Measurements from ENCODE around the gene PCDH10. TPM values are rescaled to one million over a fixed set of nuclear protein-coding genes. Genes with fewer than 3 reads are reported as not detected.
A peak's percentile ranks its signal among the peaks of the same experiment; 100 is the strongest.

The PCDH10 gene
- total and polyA plus RNA-seq, 2 of the 4 experiments (the other 2 are of a cell fraction): 0.90 to 2.0 TPM

DNA sequence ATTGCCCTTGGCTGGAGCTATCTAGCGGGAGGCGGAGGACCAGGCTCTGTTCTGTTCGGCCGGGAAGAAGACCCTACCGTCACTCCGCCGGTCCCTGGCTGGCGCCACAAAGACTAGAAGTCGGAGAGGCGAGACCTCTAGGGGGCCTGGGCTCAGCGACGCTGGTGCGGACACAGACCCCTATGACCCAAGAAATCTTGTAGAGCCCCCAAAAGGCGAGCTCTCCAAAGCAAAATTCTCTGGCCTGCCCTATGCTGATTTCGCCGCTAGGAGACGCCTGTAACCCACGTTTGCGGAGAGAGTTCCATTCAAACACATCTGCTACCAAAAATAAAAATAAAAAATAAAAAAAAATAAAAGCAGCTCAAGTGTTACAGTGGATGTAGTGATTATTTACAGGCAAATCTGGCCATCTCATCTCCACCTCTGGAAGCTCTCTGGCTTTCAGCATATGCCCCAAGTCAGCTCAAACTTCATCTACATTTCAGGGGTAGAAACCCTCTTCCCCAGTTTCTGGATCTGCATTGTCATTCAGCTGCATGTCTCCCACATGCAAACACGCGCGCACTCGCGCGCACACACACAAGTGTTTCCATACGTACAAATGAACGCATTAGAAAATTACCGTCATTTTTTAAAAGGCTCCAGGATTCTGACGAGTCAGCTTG, 2.4 kb upstream of the PCDH10 start:
- Histone ChIP-seq H4K5ac (ENCODE audit: low read depth, low read length) (no peak overlapping the region), H3K4me2 (ENCODE audit: low read depth, low read length) (peak overlapping the region; percentile 67), H3K9ac (ENCODE audit: low read depth, low read length) (peak overlapping the region; percentile 32; the same call in 1 of the 2 replicates), H3K4me3 (ENCODE audit: insufficient read depth, low read depth, low read length) (peak overlapping the region; percentile 29; the same call in 1 of the 2 replicates), H3K9me3 (ENCODE audit: control insufficient read depth, insufficient read depth, low read length) (no peaks in the 10 kb centered on the region), H2BK5ac (ENCODE audit: low read depth, low read length, poor library complexity, severe bottlenecking) (no peak overlapping the region), H2BK120ac (ENCODE audit: low read depth, low read length) (no peak overlapping the region), H3K18ac (ENCODE audit: low read depth, low read length) (no peak overlapping the region), H3K56ac (ENCODE audit: extremely low read depth, insufficient read depth, low read length) (no peak overlapping the region), H3K79me1 (ENCODE audit: low read depth in 1 of 2, low read length in 2 of 2) (no peaks in the 10 kb centered on the region), H2BK20ac (ENCODE audit: low read depth, low read length) (no peak overlapping the region), H3K4ac (ENCODE audit: low read depth, low read length) (no peak overlapping the region), H3K36me3 (ENCODE audit: control insufficient read depth, insufficient read depth, low read length) (no peaks in the 10 kb centered on the region), H3K23ac (ENCODE audit: low read depth, low read length) (no peak overlapping the region), H2AK5ac (ENCODE audit: low read depth, low read length) (no peak overlapping the region), H2AFZ (replicated peaks; ENCODE audit: low read length, poor library complexity) (peak overlapping the region; percentile 75), H4K8ac (ENCODE audit: low read depth in 2 of 2, low read length in 2 of 2) (no peak overlapping the region), H3K4me1 (ENCODE audit: control insufficient read depth, insufficient read depth, low read length) (peaks cover 2% of the 10 kb centered on the region; the same call in 1 of the 2 replicates), H3K14ac (replicated peaks; ENCODE audit: low read depth, low read length) (no peak overlapping the region), H3K27ac (ENCODE audit: insufficient read depth, low read length) (no peak overlapping the region), H3K9me1 (ENCODE audit: insufficient read depth, low read length) (no peaks in the 10 kb centered on the region), H3K27me3 (ENCODE audit: control insufficient read depth, insufficient read depth, low read length) (peaks cover 31% of the 10 kb centered on the region), H2BK15ac (ENCODE audit: low read depth, low read length) (no peak overlapping the region), H4K20me1 (ENCODE audit: insufficient read depth, low read length) (no peaks in the 10 kb centered on the region), H4K91ac (ENCODE audit: insufficient read depth, low read depth, low read length) (no peak overlapping the region), H2AK9ac (replicated peaks; ENCODE audit: low read depth, low read length, poor library complexity) (no peak overlapping the region)
- no TSS peak for BruUV-seq (replicated peaks)
- dilution Hi-C loops (cut with HindIII; ENCODE audit: low sequenced_read_pairs, unreplicated experiment): no loop called here
- CTCF ChIA-PET: interaction anchor here (0.7 to 1.5 kb wide), 11 partner anchors 8 to 696 kb away, joined by 3 to 8 read pairs (median 5); no protein-coding TSS in a partner anchor
- in situ Hi-C loops (cut with MboI; ENCODE audit: low sequenced_read_pairs): no loop called here
- WGBS, 2 experiments (ENCODE audit: extremely low coverage in 2 of 2, insufficient read length in 1 of 2): no CpG with 5 or more reads among the region's 29 CpGs
- POLR2A ChIA-PET (ENCODE audit: unreplicated experiment): interaction anchor here (0.6 kb wide), 1 partner anchor 18 kb away, joined by 4 read pairs; no protein-coding TSS in a partner anchor
- DNase-seq: peak; percentile 40
- intact Hi-C loops (cut with micrococcal nuclease): loop anchor here (2.0 to 10.0 kb wide), 3 partner anchors 338 to 1758 kb away; no protein-coding TSS in a partner anchor
- ATAC-seq (ENCODE audit: low read depth): peak; percentile 59
- TF ChIP-seq SMC3 (IDR thresholded peaks at IDR 0.05; ENCODE audit: low read depth, low read length) (peak; percentile 69), CEBPB (IDR thresholded peaks at IDR 0.05; ENCODE audit: low read depth, low read length) (no peak), MXI1 (IDR thresholded peaks at IDR 0.05; ENCODE audit: borderline replicate concordance, low read depth, low read length) (no peak), BHLHE40 (IDR thresholded peaks at IDR 0.05; ENCODE audit: low read depth, low read length) (no peak), RCOR1 (IDR thresholded peaks at IDR 0.05; ENCODE audit: insufficient replicate concordance, low read length) (no peak), NFE2L2 (IDR thresholded peaks at IDR 0.05; ENCODE audit: low read depth, low read length) (no peak), FOS (IDR thresholded peaks at IDR 0.05; ENCODE audit: low read depth, low read length) (no peak), RFX5 (IDR thresholded peaks at IDR 0.05; ENCODE audit: low read depth, low read length) (no peak), MAFK (IDR thresholded peaks at IDR 0.05; ENCODE audit: low read depth, low read length) (no peak), MAZ (IDR thresholded peaks at IDR 0.05; ENCODE audit: borderline replicate concordance, low read depth, low read length) (no peak), CHD1 (IDR thresholded peaks at IDR 0.05; ENCODE audit: low read depth, low read length) (no peak)
- TF ChIP-seq, protein P1, sequence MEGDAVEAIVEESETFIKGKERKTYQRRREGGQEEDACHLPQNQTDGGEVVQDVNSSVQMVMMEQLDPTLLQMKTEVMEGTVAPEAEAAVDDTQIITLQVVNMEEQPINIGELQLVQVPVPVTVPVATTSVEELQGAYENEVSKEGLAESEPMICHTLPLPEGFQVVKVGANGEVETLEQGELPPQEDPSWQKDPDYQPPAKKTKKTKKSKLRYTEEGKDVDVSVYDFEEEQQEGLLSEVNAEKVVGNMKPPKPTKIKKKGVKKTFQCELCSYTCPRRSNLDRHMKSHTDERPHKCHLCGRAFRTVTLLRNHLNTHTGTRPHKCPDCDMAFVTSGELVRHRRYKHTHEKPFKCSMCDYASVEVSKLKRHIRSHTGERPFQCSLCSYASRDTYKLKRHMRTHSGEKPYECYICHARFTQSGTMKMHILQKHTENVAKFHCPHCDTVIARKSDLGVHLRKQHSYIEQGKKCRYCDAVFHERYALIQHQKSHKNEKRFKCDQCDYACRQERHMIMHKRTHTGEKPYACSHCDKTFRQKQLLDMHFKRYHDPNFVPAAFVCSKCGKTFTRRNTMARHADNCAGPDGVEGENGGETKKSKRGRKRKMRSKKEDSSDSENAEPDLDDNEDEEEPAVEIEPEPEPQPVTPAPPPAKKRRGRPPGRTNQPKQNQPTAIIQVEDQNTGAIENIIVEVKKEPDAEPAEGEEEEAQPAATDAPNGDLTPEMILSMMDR (conservative IDR thresholded peaks at IDR 0.05; ENCODE audit: low read depth, low read length): peak; percentile 92
- TF ChIP-seq, protein P2, sequence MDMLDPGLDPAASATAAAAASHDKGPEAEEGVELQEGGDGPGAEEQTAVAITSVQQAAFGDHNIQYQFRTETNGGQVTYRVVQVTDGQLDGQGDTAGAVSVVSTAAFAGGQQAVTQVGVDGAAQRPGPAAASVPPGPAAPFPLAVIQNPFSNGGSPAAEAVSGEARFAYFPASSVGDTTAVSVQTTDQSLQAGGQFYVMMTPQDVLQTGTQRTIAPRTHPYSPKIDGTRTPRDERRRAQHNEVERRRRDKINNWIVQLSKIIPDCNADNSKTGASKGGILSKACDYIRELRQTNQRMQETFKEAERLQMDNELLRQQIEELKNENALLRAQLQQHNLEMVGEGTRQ (IDR thresholded peaks at IDR 0.05; ENCODE audit: low read depth, low read length): no peak
- TF ChIP-seq, protein P3, sequence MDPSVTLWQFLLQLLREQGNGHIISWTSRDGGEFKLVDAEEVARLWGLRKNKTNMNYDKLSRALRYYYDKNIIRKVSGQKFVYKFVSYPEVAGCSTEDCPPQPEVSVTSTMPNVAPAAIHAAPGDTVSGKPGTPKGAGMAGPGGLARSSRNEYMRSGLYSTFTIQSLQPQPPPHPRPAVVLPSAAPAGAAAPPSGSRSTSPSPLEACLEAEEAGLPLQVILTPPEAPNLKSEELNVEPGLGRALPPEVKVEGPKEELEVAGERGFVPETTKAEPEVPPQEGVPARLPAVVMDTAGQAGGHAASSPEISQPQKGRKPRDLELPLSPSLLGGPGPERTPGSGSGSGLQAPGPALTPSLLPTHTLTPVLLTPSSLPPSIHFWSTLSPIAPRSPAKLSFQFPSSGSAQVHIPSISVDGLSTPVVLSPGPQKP (IDR thresholded peaks at IDR 0.05; ENCODE audit: borderline replicate concordance, low read depth, low read length): no peak
